Measurements from ENCODE around the gene SMAD5. TPM values are rescaled to one million over a fixed set of nuclear protein-coding genes. Genes with fewer than 3 reads are reported as not detected.

SMAD5 gene
- total RNA-seq, 1 donor from 2014 or later = 30.4 TPM

- ChIA-PET POLR2A (no interaction called here), CTCF (no interaction called here)
- TF ChIP-seq CTCF (IDR thresholded peaks at IDR 0.05) = no peak
- intact Hi-C loops (cut with micrococcal nuclease) = no loop called here
- no peak overlapping the region for H3K27ac Mint-ChIP-seq
- peaks cover 9% of the 10 kb centered on the region for H3K4me1 Mint-ChIP-seq
- no peaks in the 10 kb centered on the region for H3K9me3 Mint-ChIP-seq
- H3K36me3 Mint-ChIP-seq (ENCODE audit: low read depth) = peaks cover 6% of the 10 kb centered on the region
- no peak overlapping the region for H3K4me3 Mint-ChIP-seq
- ATAC-seq (ENCODE audit: low read depth) = no peak
- no peak for DNase-seq
- H3K27me3 Mint-ChIP-seq = no peaks in the 10 kb centered on the region
These were observed 11.1 kb downstream of the SMAD5 start for GRCh38 chr5:136143763-136144162.

- ATAC-seq (ENCODE audit: low read depth) = no peak
- Mint-ChIP-seq H3K36me3 (ENCODE audit: low read depth) (peaks cover 13% of the 10 kb centered on the region), H3K4me3 (no peak overlapping the region), H3K27me3 (no peaks in the 10 kb centered on the region), H3K9me3 (no peaks in the 10 kb centered on the region), H3K27ac (no peak overlapping the region), H3K4me1 (peaks cover 6% of the 10 kb centered on the region)
- intact Hi-C loops (cut with micrococcal nuclease) = no loop called here
- ChIA-PET CTCF (no interaction called here), POLR2A (no interaction called here)
- DNase-seq = no peak
- no peak for TF ChIP-seq CTCF (IDR thresholded peaks at IDR 0.05)
These were observed 12.4 kb downstream of the SMAD5 start for GRCh38 chr5:136145030-136145429.

GRCh38 chr5:136146201-136146600 lies 13.6 kb downstream of the SMAD5 start:
- no peak for ATAC-seq (ENCODE audit: low read depth)
- Mint-ChIP-seq H3K9me3 (no peaks in the 10 kb centered on the region), H3K27me3 (no peaks in the 10 kb centered on the region), H3K36me3 (ENCODE audit: low read depth) (peaks cover 14% of the 10 kb centered on the region), H3K4me3 (no peak overlapping the region), H3K4me1 (peaks cover 6% of the 10 kb centered on the region), H3K27ac (no peak overlapping the region)
- ChIA-PET CTCF (interaction anchor here (0.5 kb wide), 1 partner anchor 143 kb away, joined by 3 read pairs; no protein-coding TSS in a partner anchor), POLR2A (no interaction called here)
- intact Hi-C loops (cut with micrococcal nuclease) = no loop called here
- DNase-seq = no peak
- TF ChIP-seq CTCF (IDR thresholded peaks at IDR 0.05) = no peak

GRCh38 chr5:136147632-136148031 lies 15.0 kb downstream of the SMAD5 start:
- ChIA-PET POLR2A (no interaction called here), CTCF (no interaction called here)
- Mint-ChIP-seq H3K4me1 (peaks cover 6% of the 10 kb centered on the region), H3K4me3 (no peak overlapping the region), H3K27me3 (no peaks in the 10 kb centered on the region), H3K36me3 (ENCODE audit: low read depth) (peaks cover 21% of the 10 kb centered on the region), H3K27ac (no peak overlapping the region), H3K9me3 (no peaks in the 10 kb centered on the region)
- DNase-seq = no peak
- intact Hi-C loops (cut with micrococcal nuclease) = no loop called here
- no peak for TF ChIP-seq CTCF (IDR thresholded peaks at IDR 0.05)
- ATAC-seq (ENCODE audit: low read depth) = no peak

- Mint-ChIP-seq H3K27ac (no peak overlapping the region), H3K36me3 (ENCODE audit: low read depth) (peaks cover 40% of the 10 kb centered on the region), H3K4me1 (peaks cover 6% of the 10 kb centered on the region), H3K27me3 (no peaks in the 10 kb centered on the region), H3K4me3 (no peak overlapping the region), H3K9me3 (no peaks in the 10 kb centered on the region)
- POLR2A ChIA-PET = no interaction called here
- TF ChIP-seq CTCF (IDR thresholded peaks at IDR 0.05) = no peak
- CTCF ChIA-PET = no interaction called here
- DNase-seq (no peak), ATAC-seq (ENCODE audit: low read depth) (no peak)
- intact Hi-C loops (cut with micrococcal nuclease) = no loop called here
These were observed 17.2 kb downstream of the SMAD5 start for GRCh38 chr5:136149891-136150290.

All from activated B cell treated with CpG ODN at 0.5 μM for 24 hours (primary cell).